GM10266 (cell line): ENCODE data around the gene GLIPR1L2.

Source experiments
- DNase-seq: peaks from one replicate; pipeline ENCODE4 v3.0.0; 2012; ENCODE audit errors: extremely low spot score
- CTCF ChIP-seq: IDR thresholded peaks from 2 replicates; pipeline ENCODE4 v1.5.1; 2012; ENCODE audit warnings: mild to moderate bottlenecking, low read depth; ENCODE audit not compliant: control insufficient read depth, insufficient read depth; ENCODE audit errors: missing control alignments

Gene GLIPR1L2

DNA sequence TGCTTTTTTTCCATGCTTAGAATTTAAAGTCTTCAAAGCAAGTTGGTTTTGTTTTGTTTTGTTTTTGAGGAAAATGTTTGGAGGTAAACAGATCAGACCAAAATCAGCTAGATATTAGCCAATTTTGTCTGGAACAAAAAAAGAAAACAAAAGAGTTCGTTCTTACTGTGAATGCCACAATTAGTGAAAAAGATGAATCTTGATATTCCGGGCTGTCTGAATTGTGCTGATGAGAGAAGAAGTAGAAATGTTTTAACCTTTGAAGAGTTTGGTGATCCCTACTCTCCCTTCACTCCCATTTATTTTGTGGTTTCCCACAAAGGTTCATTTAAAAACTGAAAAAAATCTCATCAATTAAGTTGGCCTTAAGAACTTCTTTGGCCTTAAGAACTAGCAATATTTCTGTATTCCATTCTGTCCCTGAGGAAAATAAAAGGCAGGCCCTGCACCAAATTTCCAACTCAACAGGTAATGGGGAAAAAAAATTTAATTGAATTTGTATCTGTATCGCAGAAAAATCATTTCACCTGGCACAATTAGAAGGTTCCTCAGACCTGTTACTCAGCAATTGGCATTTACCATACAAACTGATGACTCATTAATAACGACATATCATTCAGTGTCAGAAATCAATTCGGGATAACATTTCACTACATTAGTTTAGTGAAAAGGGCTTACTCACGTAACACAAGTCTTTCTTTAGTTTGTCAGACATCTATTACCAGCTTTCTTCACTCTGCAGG lies 562 bp upstream of the GLIPR1L2 start:
- no peak for TF ChIP-seq CTCF
- no peak for DNase-seq

GRCh38 chr12:75404231-75404630 lies 13.3 kb downstream of the GLIPR1L2 start:
- TF ChIP-seq CTCF, result no peak

GRCh38 chr12:75407683-75408082 lies 16.8 kb downstream of the GLIPR1L2 start:
- no peak for DNase-seq
- TF ChIP-seq CTCF, result no peak

More at GRCh38 chr12:75404231-75404630, 13.3 kb downstream of the GLIPR1L2 start:
- DNase-seq, result no peak

- TF ChIP-seq CTCF, result no peak
- no peak for DNase-seq
These were observed 18.9 kb downstream of the GLIPR1L2 start for GRCh38 chr12:75409830-75410229.

GRCh38 chr12:75414671-75415070 lies 23.8 kb downstream of the GLIPR1L2 start:
- no peak for DNase-seq
- no peak for TF ChIP-seq CTCF

DNA sequence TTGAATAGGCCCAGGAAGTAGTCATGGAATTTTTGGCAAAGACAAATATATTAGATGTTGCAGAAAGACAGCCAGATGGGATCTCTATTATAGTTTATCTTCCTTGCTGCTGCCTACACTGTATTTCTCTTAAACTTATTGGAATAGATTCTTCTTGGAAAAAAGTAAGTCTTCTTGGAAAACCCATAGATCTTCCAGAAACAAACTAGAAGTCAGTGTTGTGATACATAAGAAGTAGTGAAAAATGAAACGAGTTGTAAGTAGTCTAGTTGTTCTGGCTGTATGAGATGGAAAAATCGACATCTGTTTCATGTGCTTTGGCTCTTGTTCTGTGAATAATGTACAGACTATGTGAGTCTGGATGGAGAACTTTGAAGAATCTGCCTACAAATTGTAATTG lies 29.0 kb downstream of the GLIPR1L2 start:
- TF ChIP-seq CTCF, result no peak
- DNase-seq, result no peak

DNA sequence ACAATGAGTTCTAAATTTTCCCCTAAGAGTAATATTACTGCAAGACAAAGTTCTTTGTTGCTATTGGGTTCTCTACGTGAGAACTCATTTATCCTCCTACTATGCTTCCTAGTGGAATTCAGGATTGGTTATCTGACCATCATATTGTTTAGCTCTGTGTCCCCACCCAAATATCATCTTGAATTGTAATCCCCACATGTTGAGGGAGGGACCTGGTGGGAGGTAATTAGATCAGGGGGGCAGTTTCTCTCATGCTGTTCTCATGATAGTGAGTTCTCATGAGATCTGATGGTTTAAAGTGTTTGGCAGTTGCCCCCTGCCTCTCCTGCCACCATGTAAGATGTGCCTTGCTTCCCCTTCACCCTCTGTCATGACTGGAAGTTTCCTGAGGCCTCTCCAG lies 36.6 kb downstream of the GLIPR1L2 start:
- no peak for DNase-seq
- TF ChIP-seq CTCF, result no peak
